Tibial nerve (tissue), 4 donors: ENCODE measurements around the gene SPAM1. TPM values are rescaled to one million over a fixed set of nuclear protein-coding genes. Genes with fewer than 3 reads are reported as not detected.

ENCODE experiments used
- DNase-seq, 2 donors: peaks; one replicate each; pipeline ENCODE4 v3.0.0-alpha.2; 2019; ENCODE audit warnings: low spot score in 2 of 2
- H3K27ac ChIP-seq, 4 donors: fragments of 200-600 bp; sonication (generic) in 3 of 4; one replicate each; pipeline ENCODE4 v1.5.1; 2017 to 2019; ENCODE audit warnings: mild to moderate bottlenecking in 1 of 4
- H3K27me3 ChIP-seq, 2 donors: fragments of 200-600 bp; sonication (generic) in 1 of 2; one replicate each; pipeline versions ENCODE4 v1.5.1 to v1.6.0; 2017 to 2019
- H3K36me3 ChIP-seq, 3 donors: fragments of 200-600 bp; sonication (generic); one replicate each; pipeline ENCODE4 v1.5.1; 2018 to 2019
- H3K4me1 ChIP-seq, 4 donors: fragments of 200-600 bp; sonication (generic) in 3 of 4; one replicate each; pipeline ENCODE4 v1.5.1; 2017 to 2019
- H3K4me3 ChIP-seq, 4 donors: fragments of 200-600 bp; sonication (generic) in 3 of 4; one replicate each; pipeline ENCODE4 v1.5.1; 2017 to 2019; ENCODE audit warnings: mild to moderate bottlenecking in 1 of 4, moderate library complexity in 1 of 4
- H3K9me3 ChIP-seq, 4 donors: fragments of 200-600 bp; sonication (generic) in 3 of 4; one replicate each; pipeline ENCODE4 v1.5.1; 2017 to 2019
- EP300 ChIP-seq, 2 donors: sonication (generic); formaldehyde crosslinking; IDR thresholded peaks; one replicate each; pipeline ENCODE4 v1.6.1; 2017; ENCODE audit warnings: antibody characterized with exemption in 2 of 2, mild to moderate bottlenecking in 1 of 2
- POLR2A ChIP-seq, 2 donors: fragments of 450-650 bp; IDR thresholded peaks; one replicate each; pipeline ENCODE4 v1.6.1; 2017; ENCODE audit warnings: antibody characterized with exemption in 2 of 2, mild to moderate bottlenecking in 2 of 2, moderate library complexity in 2 of 2
- WGBS, 2 donors: methylation state at CpG; one replicate each; pipeline ENCODE4 v1.1.5; 2018; 5-methylcytosine and 5-hydroxymethylcytosine counted together
- total RNA-seq, 4 donors: library from RNA; depleted of rRNA; stranded (reverse); fragments of >200 nt; gene quantifications; one replicate each; pipeline ENCODE4 v1.1.0, GENCODE V29; 2016
- TF ChIP-seq, protein P1 (sequence below), 5 experiments: fragments of 200-600 bp in 3 of 5; fragments of 450-650 bp in 2 of 5; sonication (generic) in 3 of 5; IDR thresholded peaks; one replicate each; pipeline ENCODE4 v1.5.1; 2016 to 2019; ENCODE audit warnings: antibody characterized with exemption in 5 of 5, mild to moderate bottlenecking in 3 of 5, moderate library complexity in 2 of 5

SPAM1 gene
- total RNA-seq, 4 donors from 2014 or later: not detected

- Histone ChIP-seq H3K27ac (no peak overlapping the region), H3K9me3 (no peaks in the 10 kb centered on the region), H3K27me3 (no peaks in the 10 kb centered on the region), H3K36me3 (no peaks in the 10 kb centered on the region), H3K4me3 (no peak overlapping the region), H3K4me1 (no peaks in the 10 kb centered on the region)
- TF ChIP-seq EP300 (IDR thresholded peaks at IDR 0.05) (no peak), POLR2A (IDR thresholded peaks at IDR 0.05) (no peak)
- TF ChIP-seq, protein P1, sequence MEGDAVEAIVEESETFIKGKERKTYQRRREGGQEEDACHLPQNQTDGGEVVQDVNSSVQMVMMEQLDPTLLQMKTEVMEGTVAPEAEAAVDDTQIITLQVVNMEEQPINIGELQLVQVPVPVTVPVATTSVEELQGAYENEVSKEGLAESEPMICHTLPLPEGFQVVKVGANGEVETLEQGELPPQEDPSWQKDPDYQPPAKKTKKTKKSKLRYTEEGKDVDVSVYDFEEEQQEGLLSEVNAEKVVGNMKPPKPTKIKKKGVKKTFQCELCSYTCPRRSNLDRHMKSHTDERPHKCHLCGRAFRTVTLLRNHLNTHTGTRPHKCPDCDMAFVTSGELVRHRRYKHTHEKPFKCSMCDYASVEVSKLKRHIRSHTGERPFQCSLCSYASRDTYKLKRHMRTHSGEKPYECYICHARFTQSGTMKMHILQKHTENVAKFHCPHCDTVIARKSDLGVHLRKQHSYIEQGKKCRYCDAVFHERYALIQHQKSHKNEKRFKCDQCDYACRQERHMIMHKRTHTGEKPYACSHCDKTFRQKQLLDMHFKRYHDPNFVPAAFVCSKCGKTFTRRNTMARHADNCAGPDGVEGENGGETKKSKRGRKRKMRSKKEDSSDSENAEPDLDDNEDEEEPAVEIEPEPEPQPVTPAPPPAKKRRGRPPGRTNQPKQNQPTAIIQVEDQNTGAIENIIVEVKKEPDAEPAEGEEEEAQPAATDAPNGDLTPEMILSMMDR (IDR thresholded peaks at IDR 0.05): no peak
- WGBS, 2 donors: 82 to 88% methylated on average over 2 of the region's 2 CpGs
- no peak for DNase-seq
Measured at GRCh38 chr7:123992913-123993518, 68.0 kb downstream of the SPAM1 start.

GRCh38 chr7:123993996-123994395 is 69.0 kb downstream of the SPAM1 start:
- no peak for DNase-seq
- Histone ChIP-seq H3K36me3 (no peaks in the 10 kb centered on the region), H3K4me3 (no peak overlapping the region), H3K9me3 (no peaks in the 10 kb centered on the region), H3K27ac (no peak overlapping the region), H3K27me3 (no peaks in the 10 kb centered on the region), H3K4me1 (no peaks in the 10 kb centered on the region)
- WGBS, 2 donors: 68 to 77% methylated on average over 2 of the region's 2 CpGs
- TF ChIP-seq EP300 (IDR thresholded peaks at IDR 0.05) (no peak), POLR2A (IDR thresholded peaks at IDR 0.05) (no peak)
- TF ChIP-seq, protein P1 (IDR thresholded peaks at IDR 0.05): no peak

GRCh38 chr7:123994449-123994848 is 69.4 kb downstream of the SPAM1 start:
- Histone ChIP-seq H3K4me1 (no peaks in the 10 kb centered on the region), H3K4me3 (no peak overlapping the region), H3K9me3 (no peaks in the 10 kb centered on the region), H3K36me3 (no peaks in the 10 kb centered on the region), H3K27me3 (no peaks in the 10 kb centered on the region), H3K27ac (no peak overlapping the region)
- TF ChIP-seq EP300 (IDR thresholded peaks at IDR 0.05) (no peak), POLR2A (IDR thresholded peaks at IDR 0.05) (no peak)
- TF ChIP-seq, protein P1 (IDR thresholded peaks at IDR 0.05): no peak
- DNase-seq: no peak

- H3K36me3 ChIP-seq: no peaks in the 10 kb centered on the region
- H3K27me3 ChIP-seq: no peaks in the 10 kb centered on the region
- DNase-seq: no peak
- no peak overlapping the region for H3K4me3 ChIP-seq
- no peak overlapping the region for H3K27ac ChIP-seq
- 85 to 88% methylated on average over 10 of the region's 10 CpGs for WGBS, 2 donors
- TF ChIP-seq POLR2A (IDR thresholded peaks at IDR 0.05): no peak
- no peaks in the 10 kb centered on the region for H3K9me3 ChIP-seq
- no peaks in the 10 kb centered on the region for H3K4me1 ChIP-seq
Measured at GRCh38 chr7:123995617-123996326, 70.7 kb downstream of the SPAM1 start.

DNA sequence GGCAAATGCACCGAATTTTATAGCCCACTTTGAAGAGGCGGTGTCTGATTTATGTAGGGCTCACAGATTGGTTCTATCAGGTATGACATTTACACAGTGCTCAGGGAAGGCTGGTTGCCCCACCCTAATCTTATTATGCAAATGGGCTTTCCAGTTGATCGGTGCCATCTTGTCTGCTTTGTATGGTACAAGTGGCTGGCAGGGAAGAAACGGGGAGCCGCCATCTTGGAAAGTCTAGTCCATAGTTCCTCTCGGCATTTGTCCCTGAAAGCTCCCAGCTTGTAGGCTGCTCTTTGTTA is 71.2 kb downstream of the SPAM1 start:
- H3K27me3 ChIP-seq: no peaks in the 10 kb centered on the region
- H3K4me3 ChIP-seq: no peak overlapping the region
- no peak for DNase-seq
- WGBS, 2 donors: 89 to 91% methylated on average over 6 of the region's 6 CpGs
- TF ChIP-seq POLR2A (IDR thresholded peaks at IDR 0.05) (no peak), EP300 (IDR thresholded peaks at IDR 0.05) (no peak)
- TF ChIP-seq, protein P1 (IDR thresholded peaks at IDR 0.05): no peak
- no peaks in the 10 kb centered on the region for H3K36me3 ChIP-seq
- H3K9me3 ChIP-seq: peaks cover 0 to 3% (median 0%) of the 10 kb centered on the region in 4 donors
- no peak overlapping the region for H3K27ac ChIP-seq
- H3K4me1 ChIP-seq: no peaks in the 10 kb centered on the region
